ENCODE results near the gene CMIP. TPM values are rescaled to one million over a fixed set of nuclear protein-coding genes. Genes with fewer than 3 reads are reported as not detected.

CMIP gene
- polyA plus RNA-seq, 1 experiment = 2.7 TPM

DNA sequence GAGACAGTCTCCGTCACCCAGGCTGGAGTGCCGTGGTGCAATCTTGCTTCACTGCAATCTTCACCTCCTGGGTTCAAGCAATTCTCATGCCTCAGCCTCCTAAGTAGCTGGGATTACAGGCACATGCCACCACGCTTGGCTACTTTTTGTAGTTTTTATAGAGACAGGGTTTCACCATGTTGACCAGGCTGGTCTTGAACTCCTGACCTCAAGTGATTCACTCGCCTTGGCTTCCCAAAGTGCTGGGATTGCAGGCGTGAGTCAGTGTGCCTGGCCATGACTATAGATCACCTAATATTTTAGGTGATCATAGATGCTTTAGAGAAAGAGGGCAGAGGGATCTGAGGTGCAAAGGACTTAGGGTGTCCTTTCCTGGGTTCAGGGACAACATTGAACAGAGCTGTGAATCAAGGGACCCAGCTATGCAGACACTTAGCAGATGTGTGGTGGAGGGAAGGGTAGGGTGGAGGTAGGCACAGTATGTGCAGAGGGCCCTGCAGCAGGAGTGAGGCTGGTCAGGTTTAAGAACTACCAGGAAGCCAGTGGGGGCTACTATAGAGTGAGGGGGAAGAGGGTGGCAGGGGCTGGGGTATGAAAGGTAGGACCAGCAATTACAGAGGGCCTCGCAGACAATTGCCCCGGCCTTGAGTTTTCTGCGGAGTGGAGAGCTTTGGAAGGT lies 116.5 kb downstream of the CMIP start:
- no peaks in the 10 kb centered on the region for H3K9me3 ChIP-seq (ENCODE audit: control insufficient read depth, insufficient read depth, low read length)
- no peak overlapping the region for H3K27ac ChIP-seq (ENCODE audit: low read depth, low read length)
- no peak for DNase-seq (ENCODE audit: low read depth, low spot score)
- CTCF ChIA-PET = no interaction called here
- no peaks in the 10 kb centered on the region for H3K27me3 ChIP-seq (ENCODE audit: control insufficient read depth, insufficient read depth, low read length)
- TF ChIP-seq, protein P1, sequence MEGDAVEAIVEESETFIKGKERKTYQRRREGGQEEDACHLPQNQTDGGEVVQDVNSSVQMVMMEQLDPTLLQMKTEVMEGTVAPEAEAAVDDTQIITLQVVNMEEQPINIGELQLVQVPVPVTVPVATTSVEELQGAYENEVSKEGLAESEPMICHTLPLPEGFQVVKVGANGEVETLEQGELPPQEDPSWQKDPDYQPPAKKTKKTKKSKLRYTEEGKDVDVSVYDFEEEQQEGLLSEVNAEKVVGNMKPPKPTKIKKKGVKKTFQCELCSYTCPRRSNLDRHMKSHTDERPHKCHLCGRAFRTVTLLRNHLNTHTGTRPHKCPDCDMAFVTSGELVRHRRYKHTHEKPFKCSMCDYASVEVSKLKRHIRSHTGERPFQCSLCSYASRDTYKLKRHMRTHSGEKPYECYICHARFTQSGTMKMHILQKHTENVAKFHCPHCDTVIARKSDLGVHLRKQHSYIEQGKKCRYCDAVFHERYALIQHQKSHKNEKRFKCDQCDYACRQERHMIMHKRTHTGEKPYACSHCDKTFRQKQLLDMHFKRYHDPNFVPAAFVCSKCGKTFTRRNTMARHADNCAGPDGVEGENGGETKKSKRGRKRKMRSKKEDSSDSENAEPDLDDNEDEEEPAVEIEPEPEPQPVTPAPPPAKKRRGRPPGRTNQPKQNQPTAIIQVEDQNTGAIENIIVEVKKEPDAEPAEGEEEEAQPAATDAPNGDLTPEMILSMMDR (IDR thresholded peaks at IDR 0.05; ENCODE audit: low read depth, low read length) = no peak
- no peak overlapping the region for H3K4me3 ChIP-seq (ENCODE audit: low read depth, low read length)
- POLR2A ChIA-PET = no interaction called here

DNA sequence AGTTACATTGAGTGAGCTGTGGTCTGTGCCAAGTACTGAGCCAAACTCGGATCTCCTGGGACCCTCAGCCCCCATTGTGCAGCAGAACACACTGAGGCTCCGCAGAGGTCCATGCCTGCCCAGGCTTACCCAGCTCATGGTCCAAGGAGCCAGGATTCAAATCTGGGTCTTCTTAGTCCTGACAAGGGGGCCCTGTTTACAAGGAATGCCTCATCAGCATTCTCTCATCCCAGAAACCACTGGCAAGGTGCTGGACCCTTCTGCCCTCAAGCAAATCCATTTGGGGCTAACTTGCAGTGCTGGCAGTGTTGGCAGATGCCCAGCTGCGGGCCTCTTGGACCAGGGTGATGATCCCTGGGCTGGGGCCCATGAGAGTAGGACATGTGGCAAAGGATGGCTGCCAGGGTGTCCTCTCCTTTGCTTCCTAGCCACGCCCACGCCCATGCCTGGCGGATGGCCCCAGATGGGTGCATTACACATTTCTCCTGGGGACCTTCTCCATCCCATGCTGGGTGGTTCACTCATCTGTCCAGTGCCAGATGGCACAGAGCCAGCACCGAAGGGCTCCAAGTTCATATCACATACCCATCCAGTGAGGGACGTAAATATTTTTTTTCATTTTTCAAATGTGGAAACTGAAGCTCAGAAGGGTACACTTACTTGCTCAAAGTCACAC lies 117.7 kb downstream of the CMIP start:
- Histone ChIP-seq H3K27me3 (ENCODE audit: control insufficient read depth, insufficient read depth, low read length) (no peaks in the 10 kb centered on the region), H3K27ac (ENCODE audit: low read depth, low read length) (no peak overlapping the region), H3K4me3 (ENCODE audit: low read depth, low read length) (no peak overlapping the region), H3K9me3 (ENCODE audit: control insufficient read depth, insufficient read depth, low read length) (no peaks in the 10 kb centered on the region; the same call in 1 of the 2 replicates)
- ChIA-PET CTCF (interaction anchor here (1.7 kb wide), 1 partner anchor 9 kb away, joined by 4 read pairs; no protein-coding TSS in a partner anchor), POLR2A (no interaction called here)
- no peak for DNase-seq (ENCODE audit: low read depth, low spot score)
- TF ChIP-seq, protein P1 (IDR thresholded peaks at IDR 0.05; ENCODE audit: low read depth, low read length) = no peak

DNA sequence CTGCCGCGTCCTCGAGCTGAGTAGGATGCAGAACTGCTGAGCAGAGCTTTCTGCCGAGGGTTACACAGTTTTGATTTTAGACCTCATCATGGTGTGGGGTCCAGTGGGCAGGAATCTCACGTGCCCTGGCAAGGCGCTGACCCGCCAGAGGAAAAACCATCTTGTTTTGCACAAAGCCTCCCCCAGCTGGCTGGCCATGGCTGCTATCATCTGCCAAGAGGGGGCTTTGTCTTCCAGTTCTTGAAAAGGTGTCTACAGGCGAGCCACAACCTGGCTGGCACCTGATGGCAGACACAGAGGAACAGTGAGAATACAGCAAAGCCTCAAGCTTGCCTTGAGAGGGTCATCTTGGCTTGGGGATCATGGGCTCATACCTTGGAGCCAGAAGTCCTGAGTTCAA lies 118.3 kb downstream of the CMIP start:
- ChIA-PET CTCF (interaction anchor here (1.7 kb wide), 1 partner anchor 10 kb away, joined by 4 read pairs; no protein-coding TSS in a partner anchor), POLR2A (no interaction called here)
- H3K4me3 ChIP-seq (ENCODE audit: low read depth, low read length) = no peak overlapping the region
- no peaks in the 10 kb centered on the region; the same call in 1 of the 2 replicates for H3K9me3 ChIP-seq (ENCODE audit: control insufficient read depth, insufficient read depth, low read length)
- no peaks in the 10 kb centered on the region for H3K27me3 ChIP-seq (ENCODE audit: control insufficient read depth, insufficient read depth, low read length)
- no peak overlapping the region for H3K27ac ChIP-seq (ENCODE audit: low read depth, low read length)
- no peak for DNase-seq (ENCODE audit: low read depth, low spot score)
- TF ChIP-seq, protein P1 (IDR thresholded peaks at IDR 0.05; ENCODE audit: low read depth, low read length) = no peak

DNA sequence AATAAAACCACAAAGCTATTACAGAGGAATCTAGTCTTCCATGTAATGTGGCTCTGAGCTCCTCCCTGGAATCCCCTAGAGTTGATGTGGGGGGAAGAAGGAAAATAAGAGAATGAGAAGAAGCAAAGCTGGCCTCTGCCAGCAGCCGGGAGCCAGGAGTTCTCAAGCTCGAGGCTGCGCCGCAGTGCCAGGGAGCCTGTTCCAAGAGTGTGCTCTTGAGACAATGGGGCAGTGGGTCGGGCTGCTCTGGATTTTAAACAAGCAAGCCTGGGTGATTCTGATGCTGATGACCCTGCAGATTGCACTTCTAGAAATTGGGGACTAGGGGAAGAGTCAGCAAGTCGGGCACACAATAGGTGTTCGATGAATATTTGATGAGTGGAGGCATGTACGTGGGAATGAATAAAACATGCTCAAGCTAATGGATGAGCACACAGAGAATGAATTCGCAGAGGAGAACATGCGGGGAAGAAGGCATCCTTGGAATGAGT lies 119.9 kb downstream of the CMIP start:
- no peak for DNase-seq (ENCODE audit: low read depth, low spot score)
- TF ChIP-seq, protein P1 (IDR thresholded peaks at IDR 0.05; ENCODE audit: low read depth, low read length) = no peak
- Histone ChIP-seq H3K27ac (ENCODE audit: low read depth, low read length) (no peak overlapping the region), H3K27me3 (ENCODE audit: control insufficient read depth, insufficient read depth, low read length) (no peaks in the 10 kb centered on the region), H3K4me3 (ENCODE audit: low read depth, low read length) (no peak overlapping the region), H3K9me3 (ENCODE audit: control insufficient read depth, insufficient read depth, low read length) (no peaks in the 10 kb centered on the region; the same call in 1 of the 2 replicates)
- ChIA-PET POLR2A (no interaction called here), CTCF (interaction anchor here (1.1 to 1.7 kb wide), 2 partner anchors 11 to 133 kb away, joined by 3 to 4 read pairs; no protein-coding TSS in a partner anchor)
